Measurements from ENCODE around the gene OBI1. TPM values are rescaled to one million over a fixed set of nuclear protein-coding genes. Genes with fewer than 3 reads are reported as not detected.

The OBI1 gene
- total and polyA plus RNA-seq, 2 donors (not counting 3 experiments of a cell fraction or from before 2014, with no cell fraction given): 5.0 to 16.1 TPM

GRCh38 chr13:78662467-78662866, 3.5 kb upstream of the OBI1 start:
- TF ChIP-seq MAX (IDR thresholded peaks at IDR 0.05; ENCODE audit: insufficient read depth, insufficient read length) (no peak), POLR2A (IDR thresholded peaks at IDR 0.05; ENCODE audit: low read depth, low read length) (no peak), POLR2AphosphoS5 (IDR thresholded peaks at IDR 0.05; ENCODE audit: insufficient read depth, low read depth, low read length) (no peak), CTCF (IDR thresholded peaks at IDR 0.05; ENCODE audit: extremely low read depth in 1 of 2, insufficient read depth in 1 of 2, low read depth in 1 of 2, low read length in 2 of 2) (no peak), MYC (IDR thresholded peaks at IDR 0.05; ENCODE audit: low read depth, low read length) (no peak), FOS (IDR thresholded peaks at IDR 0.05; ENCODE audit: borderline replicate concordance, insufficient read depth, low read length) (no peak), EZH2 (IDR thresholded peaks at IDR 0.05; ENCODE audit: borderline replicate concordance, low read depth, low read length, severe bottlenecking) (no peak), GATA2 (IDR thresholded peaks at IDR 0.05; ENCODE audit: insufficient read depth, insufficient read length, low read depth, low read length) (no peak), JUN (IDR thresholded peaks at IDR 0.05; ENCODE audit: borderline replicate concordance, insufficient read depth, insufficient read length, low read depth) (no peak)
- CTCF ChIA-PET: interaction anchor here (0.8 kb wide), 1 partner anchor 40 kb away, joined by 3 read pairs; no protein-coding TSS in a partner anchor

More at GRCh38 chr13:78662467-78662866, 3.5 kb upstream of the OBI1 start:
- FAIRE-seq: no peak
- peaks cover 14% of the 10 kb centered on the region for H3K79me2 ChIP-seq (ENCODE audit: control insufficient read depth, insufficient read depth, low read length)
- H3K4me1 ChIP-seq (ENCODE audit: control insufficient read depth, extremely low read depth, insufficient read depth, low read length): peaks cover 20% of the 10 kb centered on the region
- no peaks in the 10 kb centered on the region for H3K9me1 ChIP-seq (replicated peaks; ENCODE audit: control insufficient read depth, extremely low read depth, insufficient read depth, low read length)
- no peak for DNase-seq (ENCODE audit: low read depth, low spot score)
- no peak overlapping the region for H2AFZ ChIP-seq (ENCODE audit: low read depth, low read length)
- no peak overlapping the region for H3K4me3 ChIP-seq (replicated peaks in 1 of 3; ENCODE audit: insufficient read depth in 1 of 3, low read depth in 1 of 3, low read length in 3 of 3)
- POLR2A ChIA-PET: no interaction called here
- dilution Hi-C loops (cut with MboI; ENCODE audit: extremely low pct_ligation_motif_present, low sequenced_read_pairs) (no loop called here), intact Hi-C loops (cut with micrococcal nuclease) (no loop called here)
- H3K9ac ChIP-seq (replicated peaks; ENCODE audit: extremely low read depth, insufficient read depth, low read length): no peak overlapping the region
- H3K4me2 ChIP-seq (ENCODE audit: insufficient read depth, low read length): no peak overlapping the region
- no peaks in the 10 kb centered on the region for H3K9me3 ChIP-seq (replicated peaks; ENCODE audit: control insufficient read depth, insufficient read depth, low read length)
- H3K27me3 ChIP-seq (ENCODE audit: control insufficient read depth in 2 of 2, insufficient read depth in 2 of 2, low read length in 2 of 2): no peaks in the 10 kb centered on the region
- H3K36me3 ChIP-seq (ENCODE audit: control insufficient read depth in 2 of 2, extremely low read depth in 1 of 2, insufficient read depth in 2 of 2, low read length in 2 of 2): no peaks in the 10 kb centered on the region
- no peaks in the 10 kb centered on the region for H4K20me1 ChIP-seq (replicated peaks; ENCODE audit: control insufficient read depth, extremely low read depth, insufficient read depth, low read length)
- H3K27ac ChIP-seq (ENCODE audit: insufficient read depth, low read depth, low read length): no peak overlapping the region
- BruUV-seq (replicated peaks): no TSS peak
